Activated T-helper 2 cell treated with anti-CD3 and anti-CD28 coated beads, Interferon-gamma antibody, Interleukin-2, Interleukin-4, amounts not matched to agents 10 μg/mL and 5 μg/mL and 100 μg/mL, durations not matched to agents 14 hours and 24 hours and 36 hours (primary cell): ENCODE data around the gene NOTO. TPM values are rescaled to one million over a fixed set of nuclear protein-coding genes. Genes with fewer than 3 reads are reported as not detected.
"Not testable (repeated sequence)": the region's sequence is repeated elsewhere in the genome, so short reads cannot be mapped to it uniquely, and the experiment has no call there.

Experiments
- DNase-seq: peaks from one replicate; pipeline ENCODE4 v3.0.0; 2021; ENCODE audit warnings: low spot score
- H3K27ac Mint-ChIP-seq: one replicate; pipeline ENCODE4 v1.8.0; 2021; ENCODE audit warnings: mixed read lengths
- H3K27me3 Mint-ChIP-seq: one replicate; pipeline ENCODE4 v1.8.0; 2021; ENCODE audit warnings: low read depth, mixed read lengths
- H3K36me3 Mint-ChIP-seq: one replicate; pipeline ENCODE4 v1.8.0; 2021; ENCODE audit warnings: low read depth, mixed read lengths
- H3K4me1 Mint-ChIP-seq: one replicate; pipeline ENCODE4 v1.8.0; 2021; ENCODE audit warnings: low read depth, mixed read lengths
- H3K4me3 Mint-ChIP-seq: one replicate; pipeline ENCODE4 v1.8.0; 2021; ENCODE audit warnings: low read depth, mild to moderate bottlenecking, moderate library complexity, mixed read lengths
- H3K9me3 Mint-ChIP-seq: one replicate; pipeline ENCODE4 v1.8.0; 2021; ENCODE audit warnings: mixed read lengths
- intact Hi-C: fragments of 100-400 bp; cut with micrococcal nuclease; formaldehyde crosslinking; loops from one replicate; pipeline ENCODE4 v1.15.1; 2023
- total RNA-seq: library from RNA; stranded (reverse); gene quantifications from 2 replicates; pipeline ENCODE4 v1.2.3, GENCODE V29; 2022

The NOTO gene
- not detected in 2 replicates for total RNA-seq

- Mint-ChIP-seq H3K27me3 (peaks cover 43% of the 10 kb centered on the region), H3K4me3 (peak within 1 kb of the TSS; percentile 13), H3K27ac (no peak within 1 kb of the TSS), H3K36me3 (no peaks in the 10 kb centered on the region), H3K4me1 (no peaks in the 10 kb centered on the region), H3K9me3 (no peaks in the 10 kb centered on the region)
- no peak for DNase-seq
- intact Hi-C loops: no loop called here
These were observed at the start of gene NOTO for GRCh38 chr2:73202156-73203054. Gene NOTO (plus strand): TSS chr2:73202574. CDS start chr2:73202667, 93 bp downstream.

GRCh38 chr2:73156539-73157124 lies 45.7 kb upstream of the NOTO start:
- H3K27ac Mint-ChIP-seq: no peak overlapping the region
- peaks cover 33% of the 10 kb centered on the region for H3K27me3 Mint-ChIP-seq
- intact Hi-C loops: loop anchor here (1.0 kb wide), 1 partner anchor 71 kb away; no protein-coding TSS in a partner anchor
- no peak overlapping the region for H3K4me3 Mint-ChIP-seq
- no peak for DNase-seq
- no peaks in the 10 kb centered on the region for H3K9me3 Mint-ChIP-seq
- no peaks in the 10 kb centered on the region for H3K36me3 Mint-ChIP-seq
- no peaks in the 10 kb centered on the region for H3K4me1 Mint-ChIP-seq

- no peak overlapping the region for H3K27ac Mint-ChIP-seq
- H3K4me1 Mint-ChIP-seq: no peaks in the 10 kb centered on the region
- H3K4me3 Mint-ChIP-seq: no peak overlapping the region
- intact Hi-C loops: loop anchor here (1.0 to 5.0 kb wide), 3 partner anchors 78 to 276 kb away; partner anchors contain the start of gene SPR
- DNase-seq: no peak
- no peaks in the 10 kb centered on the region for H3K9me3 Mint-ChIP-seq
- peaks cover 10% of the 10 kb centered on the region for H3K27me3 Mint-ChIP-seq
- no peaks in the 10 kb centered on the region for H3K36me3 Mint-ChIP-seq
These were observed 39.5 kb upstream of the NOTO start for GRCh38 chr2:73162856-73163391.

- Mint-ChIP-seq H3K36me3 (no peaks in the 10 kb centered on the region), H3K4me3 (no peak overlapping the region), H3K9me3 (no peaks in the 10 kb centered on the region), H3K27me3 (peaks cover 7% of the 10 kb centered on the region), H3K27ac (no peak overlapping the region), H3K4me1 (no peaks in the 10 kb centered on the region)
- peak; percentile 33 for DNase-seq
- intact Hi-C loops: loop anchor here (1.0 to 5.0 kb wide), 3 partner anchors 78 to 276 kb away; partner anchors contain the start of gene SPR
These were observed 38.6 kb upstream of the NOTO start for GRCh38 chr2:73163483-73164367.

GRCh38 chr2:73165978-73166377 lies 36.4 kb upstream of the NOTO start:
- H3K27ac Mint-ChIP-seq, H3K4me3 Mint-ChIP-seq, H3K9me3 Mint-ChIP-seq, DNase-seq, H3K27me3 Mint-ChIP-seq, intact Hi-C loops, H3K4me1 Mint-ChIP-seq, H3K36me3 Mint-ChIP-seq: not testable (repeated sequence)

GRCh38 chr2:73166813-73167212 lies 35.6 kb upstream of the NOTO start:
- H3K36me3 Mint-ChIP-seq, H3K4me1 Mint-ChIP-seq, H3K27me3 Mint-ChIP-seq, intact Hi-C loops, H3K4me3 Mint-ChIP-seq, DNase-seq, H3K27ac Mint-ChIP-seq, H3K9me3 Mint-ChIP-seq: not testable (repeated sequence)

GRCh38 chr2:73168348-73168747 lies 34.0 kb upstream of the NOTO start:
- intact Hi-C loops, H3K4me3 Mint-ChIP-seq, H3K36me3 Mint-ChIP-seq, H3K4me1 Mint-ChIP-seq, H3K27ac Mint-ChIP-seq, H3K9me3 Mint-ChIP-seq, DNase-seq: not testable (repeated sequence)
- peaks cover 12% of the 10 kb centered on the region for H3K27me3 Mint-ChIP-seq

GRCh38 chr2:73170341-73170740 lies 32.0 kb upstream of the NOTO start:
- peaks cover 27% of the 10 kb centered on the region for H3K27me3 Mint-ChIP-seq
- H3K36me3 Mint-ChIP-seq, H3K9me3 Mint-ChIP-seq, DNase-seq, intact Hi-C loops, H3K27ac Mint-ChIP-seq, H3K4me3 Mint-ChIP-seq, H3K4me1 Mint-ChIP-seq: not testable (repeated sequence)

- H3K4me3 Mint-ChIP-seq: no peak overlapping the region
- no peak for DNase-seq
- intact Hi-C loops: no loop called here
- no peak overlapping the region for H3K27ac Mint-ChIP-seq
- H3K36me3 Mint-ChIP-seq: no peaks in the 10 kb centered on the region
- H3K9me3 Mint-ChIP-seq: no peaks in the 10 kb centered on the region
- H3K27me3 Mint-ChIP-seq: peaks cover 41% of the 10 kb centered on the region
- peaks cover 17% of the 10 kb centered on the region for H3K4me1 Mint-ChIP-seq
These were observed 29.4 kb upstream of the NOTO start for GRCh38 chr2:73172963-73173362.

- no peak for DNase-seq
- Mint-ChIP-seq H3K27ac (no peak overlapping the region), H3K4me3 (no peak overlapping the region), H3K9me3 (no peaks in the 10 kb centered on the region), H3K4me1 (peaks cover 17% of the 10 kb centered on the region), H3K27me3 (peaks cover 47% of the 10 kb centered on the region), H3K36me3 (no peaks in the 10 kb centered on the region)
- intact Hi-C loops: no loop called here
These were observed 28.6 kb upstream of the NOTO start for GRCh38 chr2:73173781-73174180.

- no peak for DNase-seq
- H3K9me3 Mint-ChIP-seq: no peaks in the 10 kb centered on the region
- peaks cover 17% of the 10 kb centered on the region for H3K4me1 Mint-ChIP-seq
- H3K27me3 Mint-ChIP-seq: peaks cover 46% of the 10 kb centered on the region
- no peak overlapping the region for H3K4me3 Mint-ChIP-seq
- H3K27ac Mint-ChIP-seq: no peak overlapping the region
- intact Hi-C loops: no loop called here
- no peaks in the 10 kb centered on the region for H3K36me3 Mint-ChIP-seq
These were observed 28.1 kb upstream of the NOTO start for GRCh38 chr2:73174244-73174643.

- H3K4me1 Mint-ChIP-seq: peaks cover 17% of the 10 kb centered on the region
- no peak for DNase-seq
- no peaks in the 10 kb centered on the region for H3K9me3 Mint-ChIP-seq
- H3K4me3 Mint-ChIP-seq: no peak overlapping the region
- H3K27me3 Mint-ChIP-seq: peaks cover 53% of the 10 kb centered on the region
- no peak overlapping the region for H3K27ac Mint-ChIP-seq
- H3K36me3 Mint-ChIP-seq: no peaks in the 10 kb centered on the region
- intact Hi-C loops: no loop called here
These were observed 27.3 kb upstream of the NOTO start for GRCh38 chr2:73174941-73175662.
